Osteocyte (in vitro differentiated cells): Measurements from ENCODE around the gene CALHM4. TPM values are rescaled to one million over a fixed set of nuclear protein-coding genes. Genes with fewer than 3 reads are reported as not detected.

Experiments
- DNase-seq: peaks from one replicate; pipeline ENCODE4 v3.0.0; 2021; ENCODE audit warnings: mixed read lengths; ENCODE audit not compliant: unreplicated experiment; ENCODE audit errors: extremely low spot score
- H3K27ac Mint-ChIP-seq: one replicate; pipeline ENCODE4 v1.8.0; 2021; ENCODE audit warnings: mild to moderate bottlenecking, mixed read lengths; ENCODE audit not compliant: unreplicated experiment
- H3K27me3 Mint-ChIP-seq: one replicate; pipeline ENCODE4 v1.8.0; 2021; ENCODE audit warnings: mixed read lengths; ENCODE audit not compliant: unreplicated experiment
- H3K36me3 Mint-ChIP-seq: one replicate; pipeline ENCODE4 v1.8.0; 2021; ENCODE audit warnings: mixed read lengths; ENCODE audit not compliant: unreplicated experiment
- H3K4me1 Mint-ChIP-seq: one replicate; pipeline ENCODE4 v1.8.0; 2021; ENCODE audit warnings: mixed read lengths; ENCODE audit not compliant: unreplicated experiment
- H3K4me3 Mint-ChIP-seq: one replicate; pipeline ENCODE4 v1.8.0; 2021; ENCODE audit warnings: mild to moderate bottlenecking, moderate library complexity, mixed read lengths; ENCODE audit not compliant: unreplicated experiment
- H3K9me3 Mint-ChIP-seq: one replicate; pipeline ENCODE4 v1.8.0; 2021; ENCODE audit warnings: mixed read lengths; ENCODE audit not compliant: unreplicated experiment
- total RNA-seq: library from RNA; stranded (reverse); gene quantifications from 2 replicates; pipeline ENCODE4 v1.2.1, GENCODE V29; 2021
- TF ChIP-seq, protein P1 (sequence below): fragments of 200-600 bp; sonication (generic); IDR thresholded peaks from 2 replicates; pipeline ENCODE4 v1.5.0; 2021; ENCODE audit warnings: antibody characterized with exemption, mild to moderate bottlenecking, moderate library complexity

CALHM4 gene
- total RNA-seq, 1 donor from 2014 or later: not detected

- peaks cover 32% of the 10 kb centered on the region for H3K4me1 Mint-ChIP-seq
- H3K36me3 Mint-ChIP-seq: peaks cover 8% of the 10 kb centered on the region
- no peak for DNase-seq
- peak overlapping the region; percentile 98 for H3K27ac Mint-ChIP-seq
- H3K27me3 Mint-ChIP-seq: no peaks in the 10 kb centered on the region
- TF ChIP-seq, protein P1, sequence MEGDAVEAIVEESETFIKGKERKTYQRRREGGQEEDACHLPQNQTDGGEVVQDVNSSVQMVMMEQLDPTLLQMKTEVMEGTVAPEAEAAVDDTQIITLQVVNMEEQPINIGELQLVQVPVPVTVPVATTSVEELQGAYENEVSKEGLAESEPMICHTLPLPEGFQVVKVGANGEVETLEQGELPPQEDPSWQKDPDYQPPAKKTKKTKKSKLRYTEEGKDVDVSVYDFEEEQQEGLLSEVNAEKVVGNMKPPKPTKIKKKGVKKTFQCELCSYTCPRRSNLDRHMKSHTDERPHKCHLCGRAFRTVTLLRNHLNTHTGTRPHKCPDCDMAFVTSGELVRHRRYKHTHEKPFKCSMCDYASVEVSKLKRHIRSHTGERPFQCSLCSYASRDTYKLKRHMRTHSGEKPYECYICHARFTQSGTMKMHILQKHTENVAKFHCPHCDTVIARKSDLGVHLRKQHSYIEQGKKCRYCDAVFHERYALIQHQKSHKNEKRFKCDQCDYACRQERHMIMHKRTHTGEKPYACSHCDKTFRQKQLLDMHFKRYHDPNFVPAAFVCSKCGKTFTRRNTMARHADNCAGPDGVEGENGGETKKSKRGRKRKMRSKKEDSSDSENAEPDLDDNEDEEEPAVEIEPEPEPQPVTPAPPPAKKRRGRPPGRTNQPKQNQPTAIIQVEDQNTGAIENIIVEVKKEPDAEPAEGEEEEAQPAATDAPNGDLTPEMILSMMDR: no peak
- H3K4me3 Mint-ChIP-seq: peak overlapping the region; percentile 80
- peaks cover 9% of the 10 kb centered on the region for H3K9me3 Mint-ChIP-seq
Observed at GRCh38 chr6:116512734-116513133, 40.8 kb upstream of the CALHM4 start.

- peaks cover 9% of the 10 kb centered on the region for H3K9me3 Mint-ChIP-seq
- H3K36me3 Mint-ChIP-seq: peaks cover 11% of the 10 kb centered on the region
- H3K27me3 Mint-ChIP-seq: no peaks in the 10 kb centered on the region
- TF ChIP-seq, protein P1: no peak
- peaks cover 32% of the 10 kb centered on the region for H3K4me1 Mint-ChIP-seq
- DNase-seq: no peak
- H3K4me3 Mint-ChIP-seq: peak overlapping the region; percentile 80
- peak overlapping the region; percentile 3 for H3K27ac Mint-ChIP-seq
Observed at GRCh38 chr6:116513224-116513875, 40.2 kb upstream of the CALHM4 start.

DNA sequence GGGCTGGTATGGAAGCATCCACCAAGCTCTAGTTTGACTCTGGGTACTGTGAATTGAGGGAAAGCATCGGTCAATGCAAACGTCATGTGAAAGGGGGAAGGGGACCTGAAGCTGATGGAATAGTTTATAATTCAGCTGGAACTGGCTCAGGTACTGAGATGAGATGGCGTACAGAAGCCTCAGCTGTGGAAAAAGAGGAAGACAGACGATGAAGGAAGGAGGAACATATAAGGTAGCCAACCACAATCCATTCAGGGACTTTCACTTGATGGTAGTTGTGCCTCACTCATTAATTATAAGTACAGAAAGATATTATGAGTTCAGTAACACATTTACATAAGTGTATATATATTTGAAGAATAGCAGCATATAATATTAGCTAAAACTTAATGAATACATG, 39.4 kb upstream of the CALHM4 start:
- no peak for DNase-seq
- H3K36me3 Mint-ChIP-seq: peaks cover 13% of the 10 kb centered on the region
- H3K27ac Mint-ChIP-seq: no peak overlapping the region
- TF ChIP-seq, protein P1: no peak
- peaks cover 4% of the 10 kb centered on the region for H3K9me3 Mint-ChIP-seq
- peaks cover 32% of the 10 kb centered on the region for H3K4me1 Mint-ChIP-seq
- no peak overlapping the region for H3K4me3 Mint-ChIP-seq
- no peaks in the 10 kb centered on the region for H3K27me3 Mint-ChIP-seq

DNA sequence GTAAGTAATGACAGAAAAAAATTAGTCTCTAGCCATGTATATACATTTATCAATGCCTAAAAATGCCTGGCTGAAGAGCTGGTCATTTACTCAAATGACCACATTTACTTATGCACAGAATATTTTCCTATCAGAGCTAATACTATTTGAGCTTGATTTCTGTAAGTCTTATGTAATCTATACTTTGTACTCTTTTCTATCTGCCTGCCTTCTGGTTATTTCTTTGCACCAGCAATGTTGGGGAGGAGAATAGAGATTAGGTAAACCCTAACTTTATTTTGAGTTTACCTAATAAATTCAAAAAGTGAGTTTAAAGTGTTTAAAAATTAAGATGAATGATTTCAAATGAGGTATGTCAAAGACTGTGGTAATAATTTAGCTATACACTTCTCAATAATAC, 38.4 kb upstream of the CALHM4 start:
- DNase-seq: no peak
- H3K4me1 Mint-ChIP-seq: peaks cover 32% of the 10 kb centered on the region
- no peaks in the 10 kb centered on the region for H3K27me3 Mint-ChIP-seq
- H3K36me3 Mint-ChIP-seq: peaks cover 13% of the 10 kb centered on the region
- no peak overlapping the region for H3K4me3 Mint-ChIP-seq
- TF ChIP-seq, protein P1: no peak
- no peaks in the 10 kb centered on the region for H3K9me3 Mint-ChIP-seq
- H3K27ac Mint-ChIP-seq: no peak overlapping the region

GRCh38 chr6:116518621-116519368, 34.8 kb upstream of the CALHM4 start:
- no peaks in the 10 kb centered on the region for H3K27me3 Mint-ChIP-seq
- H3K4me1 Mint-ChIP-seq: peaks cover 4% of the 10 kb centered on the region
- DNase-seq: no peak
- no peak overlapping the region for H3K4me3 Mint-ChIP-seq
- H3K9me3 Mint-ChIP-seq: no peaks in the 10 kb centered on the region
- H3K27ac Mint-ChIP-seq: no peak overlapping the region
- TF ChIP-seq, protein P1: no peak
- H3K36me3 Mint-ChIP-seq: peaks cover 13% of the 10 kb centered on the region
